Measurements from ENCODE around the gene ADAMTSL4.

GRCh38 chr1:150563340-150564038 lies 14.3 kb downstream of the ADAMTSL4 start:
- TF ChIP-seq, protein P1, sequence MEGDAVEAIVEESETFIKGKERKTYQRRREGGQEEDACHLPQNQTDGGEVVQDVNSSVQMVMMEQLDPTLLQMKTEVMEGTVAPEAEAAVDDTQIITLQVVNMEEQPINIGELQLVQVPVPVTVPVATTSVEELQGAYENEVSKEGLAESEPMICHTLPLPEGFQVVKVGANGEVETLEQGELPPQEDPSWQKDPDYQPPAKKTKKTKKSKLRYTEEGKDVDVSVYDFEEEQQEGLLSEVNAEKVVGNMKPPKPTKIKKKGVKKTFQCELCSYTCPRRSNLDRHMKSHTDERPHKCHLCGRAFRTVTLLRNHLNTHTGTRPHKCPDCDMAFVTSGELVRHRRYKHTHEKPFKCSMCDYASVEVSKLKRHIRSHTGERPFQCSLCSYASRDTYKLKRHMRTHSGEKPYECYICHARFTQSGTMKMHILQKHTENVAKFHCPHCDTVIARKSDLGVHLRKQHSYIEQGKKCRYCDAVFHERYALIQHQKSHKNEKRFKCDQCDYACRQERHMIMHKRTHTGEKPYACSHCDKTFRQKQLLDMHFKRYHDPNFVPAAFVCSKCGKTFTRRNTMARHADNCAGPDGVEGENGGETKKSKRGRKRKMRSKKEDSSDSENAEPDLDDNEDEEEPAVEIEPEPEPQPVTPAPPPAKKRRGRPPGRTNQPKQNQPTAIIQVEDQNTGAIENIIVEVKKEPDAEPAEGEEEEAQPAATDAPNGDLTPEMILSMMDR (IDR thresholded peaks at IDR 0.05): no peak
- no peak for TF ChIP-seq ZFX (IDR thresholded peaks at IDR 0.05; ENCODE audit: borderline replicate concordance)

Data from 22Rv1 (cell line).